Measurements from ENCODE around the gene TST. TPM values are rescaled to one million over a fixed set of nuclear protein-coding genes. Genes with fewer than 3 reads are reported as not detected.

TST gene
- total RNA-seq, 4 donors from 2014 or later = 47.9 to 114 (median 62.5) TPM

DNA sequence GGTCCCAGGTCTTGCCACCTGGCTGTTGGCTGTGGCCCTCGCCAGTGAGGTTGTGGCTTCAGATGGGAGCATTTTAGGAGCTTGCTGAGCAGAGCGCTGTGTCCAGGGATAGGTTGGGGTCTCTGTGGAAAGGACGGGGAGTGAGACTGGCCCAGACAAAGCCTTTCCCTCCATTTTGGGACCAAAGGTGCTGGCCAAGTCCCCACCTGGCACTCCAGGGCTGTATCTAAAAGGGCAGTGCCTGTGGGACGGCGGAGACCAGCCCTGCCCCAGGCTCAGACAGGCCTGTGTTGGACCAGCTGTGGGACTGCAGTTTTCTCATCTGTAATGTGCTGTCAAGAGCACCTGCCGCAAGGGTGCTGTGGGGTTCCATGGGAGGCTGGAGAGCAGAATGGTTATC is 27.3 kb upstream of the TST start:
- 88% methylated on average over 6 of the region's 6 CpGs; no CpG with 5 or more reads in 1 of the 2 donors for WGBS, 2 donors
- no peak for DNase-seq (ENCODE audit: low spot score in 2 of 2)
- H3K4me3 ChIP-seq (ENCODE audit: low read depth, poor library complexity, severe bottlenecking) = no peak overlapping the region
- intact Hi-C loops (cut with DNase I; ENCODE audit: low total_unique reads) = no loop called here
- TF ChIP-seq, protein P1, sequence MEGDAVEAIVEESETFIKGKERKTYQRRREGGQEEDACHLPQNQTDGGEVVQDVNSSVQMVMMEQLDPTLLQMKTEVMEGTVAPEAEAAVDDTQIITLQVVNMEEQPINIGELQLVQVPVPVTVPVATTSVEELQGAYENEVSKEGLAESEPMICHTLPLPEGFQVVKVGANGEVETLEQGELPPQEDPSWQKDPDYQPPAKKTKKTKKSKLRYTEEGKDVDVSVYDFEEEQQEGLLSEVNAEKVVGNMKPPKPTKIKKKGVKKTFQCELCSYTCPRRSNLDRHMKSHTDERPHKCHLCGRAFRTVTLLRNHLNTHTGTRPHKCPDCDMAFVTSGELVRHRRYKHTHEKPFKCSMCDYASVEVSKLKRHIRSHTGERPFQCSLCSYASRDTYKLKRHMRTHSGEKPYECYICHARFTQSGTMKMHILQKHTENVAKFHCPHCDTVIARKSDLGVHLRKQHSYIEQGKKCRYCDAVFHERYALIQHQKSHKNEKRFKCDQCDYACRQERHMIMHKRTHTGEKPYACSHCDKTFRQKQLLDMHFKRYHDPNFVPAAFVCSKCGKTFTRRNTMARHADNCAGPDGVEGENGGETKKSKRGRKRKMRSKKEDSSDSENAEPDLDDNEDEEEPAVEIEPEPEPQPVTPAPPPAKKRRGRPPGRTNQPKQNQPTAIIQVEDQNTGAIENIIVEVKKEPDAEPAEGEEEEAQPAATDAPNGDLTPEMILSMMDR (IDR thresholded peaks at IDR 0.05) = no peak
- no peak for TF ChIP-seq POLR2A (IDR thresholded peaks at IDR 0.05)

DNA sequence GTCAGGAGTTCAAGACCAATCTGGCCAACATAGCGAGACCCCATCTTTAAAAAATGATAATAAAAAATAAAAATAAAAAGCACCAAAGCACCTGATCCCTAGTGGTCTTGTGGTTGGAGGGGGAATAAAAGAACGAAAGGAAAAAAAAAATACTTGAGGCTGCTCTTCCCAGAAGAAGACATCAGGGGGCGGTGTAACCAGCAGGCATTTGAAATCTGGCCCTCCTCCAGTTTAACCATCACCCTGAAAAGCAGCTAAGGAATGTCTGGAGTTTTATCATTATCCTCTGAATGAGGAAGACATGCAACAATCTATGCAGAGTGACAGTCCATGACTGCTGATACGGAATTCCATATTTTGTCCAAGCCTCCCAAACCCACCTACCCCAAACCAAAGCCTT is 26.7 kb upstream of the TST start:
- 43 to 50% methylated on average over 4 of the region's 4 CpGs for WGBS, 2 donors
- TF ChIP-seq, protein P1 (IDR thresholded peaks at IDR 0.05) = no peak
- TF ChIP-seq POLR2A (IDR thresholded peaks at IDR 0.05) = no peak
- H3K4me3 ChIP-seq (ENCODE audit: low read depth, poor library complexity, severe bottlenecking) = no peak overlapping the region
- DNase-seq (ENCODE audit: low spot score in 2 of 2) = no peak
- intact Hi-C loops (cut with DNase I; ENCODE audit: low total_unique reads) = no loop called here

DNA sequence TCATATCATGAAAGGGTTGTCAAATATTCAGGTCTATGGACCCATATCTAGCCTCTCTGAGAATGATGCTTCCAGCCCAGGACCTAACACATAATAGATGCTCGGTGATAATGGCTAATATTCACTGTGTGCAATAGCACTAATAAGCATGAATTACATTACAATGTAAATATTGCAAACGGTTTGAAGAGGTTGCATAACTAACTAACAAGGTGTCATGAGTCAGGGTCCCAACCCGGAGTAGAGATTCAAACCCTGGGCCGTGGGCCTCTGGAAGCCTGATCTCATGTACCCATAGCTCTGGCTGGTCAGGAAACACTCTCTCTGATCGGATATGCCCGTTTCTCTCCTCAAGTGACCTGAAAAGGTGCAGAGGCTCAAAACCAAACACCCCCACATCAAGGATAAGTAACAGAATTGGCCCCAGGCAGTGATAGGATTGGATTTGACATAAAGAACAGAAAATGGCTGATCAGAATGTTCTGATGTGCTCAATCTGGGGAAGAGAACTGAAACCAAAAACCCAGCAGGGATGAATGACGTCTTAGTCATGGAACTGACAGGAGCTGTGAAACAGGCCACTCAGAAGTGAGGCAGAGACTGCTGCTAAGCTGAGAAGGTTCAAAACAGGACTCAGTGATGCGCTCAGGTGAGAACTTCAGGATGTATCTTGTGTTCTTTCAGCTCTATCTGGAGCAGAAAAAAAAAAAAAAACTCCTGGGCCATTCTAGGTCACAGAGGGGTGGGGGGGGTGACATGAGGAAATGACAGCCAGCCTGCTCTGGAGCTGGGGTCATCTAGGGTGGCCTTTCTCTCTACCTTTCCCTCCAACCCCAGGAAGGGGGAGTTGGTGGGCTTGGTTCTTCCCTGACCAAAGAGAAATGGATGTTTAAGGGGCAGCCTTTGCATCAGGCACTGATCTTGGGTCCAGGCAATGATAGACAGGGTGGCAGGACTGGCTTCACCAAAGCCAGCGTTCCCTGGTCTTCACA is 25.7 kb upstream of the TST start:
- H3K4me3 ChIP-seq (ENCODE audit: low read depth, poor library complexity, severe bottlenecking) = no peak overlapping the region
- TF ChIP-seq, protein P1 (IDR thresholded peaks at IDR 0.05) = no peak
- TF ChIP-seq POLR2A (IDR thresholded peaks at IDR 0.05) = no peak
- no peak for DNase-seq (ENCODE audit: low spot score in 2 of 2)
- intact Hi-C loops (cut with DNase I; ENCODE audit: low total_unique reads) = no loop called here
- 74 to 78% methylated on average over 9 of the region's 9 CpGs for WGBS, 2 donors

DNA sequence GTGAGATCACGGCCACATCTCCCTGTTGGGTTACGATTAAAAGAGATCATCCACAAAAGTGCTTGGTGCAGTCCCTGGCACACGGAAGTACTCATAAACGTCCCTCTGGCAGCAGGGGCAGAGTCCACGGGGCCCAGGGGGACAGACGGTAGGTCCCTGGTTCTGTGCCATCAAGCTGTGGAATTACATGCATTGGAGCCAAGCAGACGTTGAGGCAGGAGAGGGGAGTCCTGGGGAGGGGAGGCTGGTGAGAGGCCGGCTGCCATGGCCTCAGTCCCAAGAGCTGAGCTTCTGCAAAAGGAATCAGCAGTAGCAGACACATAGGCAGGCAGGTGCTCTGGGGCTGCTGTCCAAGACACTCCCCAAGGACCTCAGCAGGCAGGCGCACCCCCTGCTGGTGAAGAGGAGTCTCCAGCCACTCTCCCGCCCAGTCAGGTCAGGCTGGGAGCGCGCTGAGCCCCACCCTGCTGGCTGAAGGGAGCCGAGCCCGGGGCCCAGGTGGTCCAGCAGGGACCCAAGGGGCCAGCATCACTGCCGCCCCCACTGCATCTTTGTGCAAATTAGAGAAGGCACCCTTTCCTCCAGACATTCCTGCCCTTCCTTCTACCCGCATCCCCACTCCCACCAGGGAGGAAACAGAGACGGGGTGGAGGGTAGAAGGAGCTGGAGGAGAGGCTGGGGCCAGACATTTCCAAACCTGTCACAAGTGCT is 24.7 kb upstream of the TST start:
- 38 to 46% methylated on average over 16 to 17 of the region's 17 CpGs for WGBS, 2 donors
- no peak overlapping the region for H3K4me3 ChIP-seq (ENCODE audit: low read depth, poor library complexity, severe bottlenecking)
- DNase-seq (ENCODE audit: low spot score in 2 of 2) = peak in 1 of 2 donors; percentile 45
- no peak for TF ChIP-seq POLR2A (IDR thresholded peaks at IDR 0.05)
- TF ChIP-seq, protein P1 (IDR thresholded peaks at IDR 0.05) = no peak
- intact Hi-C loops (cut with DNase I; ENCODE audit: low total_unique reads) = no loop called here

DNA sequence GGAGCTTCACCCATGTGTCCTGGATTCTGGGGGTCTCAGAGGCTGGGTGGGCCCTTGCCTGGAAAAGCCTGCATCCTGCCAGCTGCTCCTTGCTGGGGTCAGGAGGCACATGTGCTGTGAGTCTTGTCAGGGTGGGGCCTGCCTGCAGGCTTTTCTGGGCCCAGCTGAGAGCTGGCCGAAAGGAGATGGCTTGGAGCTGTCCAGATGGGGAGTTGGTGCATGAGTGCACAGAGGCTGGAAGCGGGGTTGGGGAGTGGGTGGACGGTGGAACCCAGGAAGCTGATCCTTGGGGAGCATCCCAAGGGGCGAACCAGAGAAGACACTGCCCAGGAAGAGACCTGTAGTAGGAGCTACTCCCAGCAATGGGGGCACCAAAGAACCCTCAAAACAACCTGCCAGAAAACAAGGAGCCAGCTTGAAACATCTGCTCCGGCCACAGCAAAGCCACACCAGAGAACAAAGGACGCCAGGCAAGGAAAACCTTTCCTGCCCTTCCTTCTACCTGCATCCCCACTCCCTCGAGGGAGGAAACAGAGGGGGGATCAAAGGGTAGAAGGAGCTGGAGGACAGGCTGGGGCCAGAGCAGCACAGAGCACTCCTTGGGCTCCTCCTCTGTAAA is 24.1 kb upstream of the TST start:
- TF ChIP-seq POLR2A (IDR thresholded peaks at IDR 0.05) = no peak
- TF ChIP-seq, protein P1 (IDR thresholded peaks at IDR 0.05) = no peak
- DNase-seq (ENCODE audit: low spot score in 2 of 2) = no peak
- intact Hi-C loops (cut with DNase I; ENCODE audit: low total_unique reads) = no loop called here
- WGBS, 2 donors = 71 to 75% methylated on average over 7 of the region's 7 CpGs
- H3K4me3 ChIP-seq (ENCODE audit: low read depth, poor library complexity, severe bottlenecking) = no peak overlapping the region
